Measurements from ENCODE around the gene CCDC15. TPM values are rescaled to one million over a fixed set of nuclear protein-coding genes. Genes with fewer than 3 reads are reported as not detected.

CCDC15 gene
- total and polyA plus RNA-seq, 2 experiments from 2014 or later = 2.9 to 3.3 TPM

DNA sequence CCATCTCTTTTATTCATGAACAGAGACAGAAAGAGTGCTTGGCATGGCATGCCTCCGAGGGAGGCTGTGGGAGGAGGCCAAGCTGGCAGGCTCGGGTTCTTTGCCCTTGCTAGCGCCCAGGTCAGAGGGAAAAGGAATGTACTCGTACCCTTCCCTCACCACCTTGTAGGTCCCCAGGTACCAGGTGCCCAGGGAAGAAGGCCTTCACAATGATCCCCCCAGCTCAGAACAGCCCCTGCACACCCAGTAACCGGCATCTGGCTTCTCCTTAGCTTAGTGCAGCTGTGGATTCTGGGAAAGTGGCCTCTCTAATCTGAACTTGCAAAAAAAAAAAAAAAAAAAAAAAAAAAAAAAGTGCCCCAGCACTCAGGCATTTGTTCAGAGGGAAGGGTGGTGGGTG lies 33.6 kb upstream of the CCDC15 start (continued):
- TF ChIP-seq, protein P1, sequence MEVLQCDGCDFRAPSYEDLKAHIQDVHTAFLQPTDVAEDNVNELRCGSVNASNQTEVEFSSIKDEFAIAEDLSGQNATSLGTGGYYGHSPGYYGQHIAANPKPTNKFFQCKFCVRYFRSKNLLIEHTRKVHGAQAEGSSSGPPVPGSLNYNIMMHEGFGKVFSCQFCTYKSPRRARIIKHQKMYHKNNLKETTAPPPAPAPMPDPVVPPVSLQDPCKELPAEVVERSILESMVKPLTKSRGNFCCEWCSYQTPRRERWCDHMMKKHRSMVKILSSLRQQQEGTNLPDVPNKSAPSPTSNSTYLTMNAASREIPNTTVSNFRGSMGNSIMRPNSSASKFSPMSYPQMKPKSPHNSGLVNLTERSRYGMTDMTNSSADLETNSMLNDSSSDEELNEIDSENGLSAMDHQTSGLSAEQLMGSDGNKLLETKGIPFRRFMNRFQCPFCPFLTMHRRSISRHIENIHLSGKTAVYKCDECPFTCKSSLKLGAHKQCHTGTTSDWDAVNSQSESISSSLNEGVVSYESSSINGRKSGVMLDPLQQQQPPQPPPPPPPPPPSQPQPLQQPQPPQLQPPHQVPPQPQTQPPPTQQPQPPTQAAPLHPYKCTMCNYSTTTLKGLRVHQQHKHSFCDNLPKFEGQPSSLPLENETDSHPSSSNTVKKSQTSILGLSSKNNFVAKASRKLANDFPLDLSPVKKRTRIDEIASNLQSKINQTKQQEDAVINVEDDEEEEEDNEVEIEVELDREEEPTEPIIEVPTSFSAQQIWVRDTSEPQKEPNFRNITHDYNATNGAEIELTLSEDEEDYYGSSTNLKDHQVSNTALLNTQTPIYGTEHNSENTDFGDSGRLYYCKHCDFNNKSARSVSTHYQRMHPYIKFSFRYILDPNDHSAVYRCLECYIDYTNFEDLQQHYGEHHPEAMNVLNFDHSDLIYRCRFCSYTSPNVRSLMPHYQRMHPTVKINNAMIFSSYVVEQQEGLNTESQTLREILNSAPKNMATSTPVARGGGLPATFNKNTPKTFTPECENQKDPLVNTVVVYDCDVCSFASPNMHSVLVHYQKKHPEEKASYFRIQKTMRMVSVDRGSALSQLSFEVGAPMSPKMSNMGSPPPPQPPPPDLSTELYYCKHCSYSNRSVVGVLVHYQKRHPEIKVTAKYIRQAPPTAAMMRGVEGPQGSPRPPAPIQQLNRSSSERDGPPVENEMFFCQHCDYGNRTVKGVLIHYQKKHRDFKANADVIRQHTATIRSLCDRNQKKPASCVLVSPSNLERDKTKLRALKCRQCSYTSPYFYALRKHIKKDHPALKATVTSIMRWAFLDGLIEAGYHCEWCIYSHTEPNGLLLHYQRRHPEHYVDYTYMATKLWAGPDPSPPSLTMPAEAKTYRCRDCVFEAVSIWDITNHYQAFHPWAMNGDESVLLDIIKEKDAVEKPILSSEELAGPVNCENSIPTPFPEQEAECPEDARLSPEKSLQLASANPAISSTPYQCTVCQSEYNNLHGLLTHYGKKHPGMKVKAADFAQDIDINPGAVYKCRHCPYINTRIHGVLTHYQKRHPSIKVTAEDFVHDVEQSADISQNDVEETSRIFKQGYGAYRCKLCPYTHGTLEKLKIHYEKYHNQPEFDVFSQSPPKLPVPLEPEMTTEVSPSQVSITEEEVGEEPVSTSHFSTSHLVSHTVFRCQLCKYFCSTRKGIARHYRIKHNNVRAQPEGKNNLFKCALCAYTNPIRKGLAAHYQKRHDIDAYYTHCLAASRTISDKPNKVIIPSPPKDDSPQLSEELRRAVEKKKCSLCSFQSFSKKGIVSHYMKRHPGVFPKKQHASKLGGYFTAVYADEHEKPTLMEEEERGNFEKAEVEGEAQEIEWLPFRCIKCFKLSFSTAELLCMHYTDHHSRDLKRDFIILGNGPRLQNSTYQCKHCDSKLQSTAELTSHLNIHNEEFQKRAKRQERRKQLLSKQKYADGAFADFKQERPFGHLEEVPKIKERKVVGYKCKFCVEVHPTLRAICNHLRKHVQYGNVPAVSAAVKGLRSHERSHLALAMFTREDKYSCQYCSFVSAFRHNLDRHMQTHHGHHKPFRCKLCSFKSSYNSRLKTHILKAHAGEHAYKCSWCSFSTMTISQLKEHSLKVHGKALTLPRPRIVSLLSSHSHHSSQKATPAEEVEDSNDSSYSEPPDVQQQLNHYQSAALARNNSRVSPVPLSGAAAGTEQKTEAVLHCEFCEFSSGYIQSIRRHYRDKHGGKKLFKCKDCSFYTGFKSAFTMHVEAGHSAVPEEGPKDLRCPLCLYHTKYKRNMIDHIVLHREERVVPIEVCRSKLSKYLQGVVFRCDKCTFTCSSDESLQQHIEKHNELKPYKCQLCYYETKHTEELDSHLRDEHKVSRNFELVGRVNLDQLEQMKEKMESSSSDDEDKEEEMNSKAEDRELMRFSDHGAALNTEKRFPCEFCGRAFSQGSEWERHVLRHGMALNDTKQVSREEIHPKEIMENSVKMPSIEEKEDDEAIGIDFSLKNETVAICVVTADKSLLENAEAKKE (CRISPR knock-in tag; IDR thresholded peaks at IDR 0.05) = no peak
- TF ChIP-seq POLR2AphosphoS5 (IDR thresholded peaks at IDR 0.05; ENCODE audit: low read depth) (no peak), EZH2 (IDR thresholded peaks at IDR 0.05; ENCODE audit: low read depth, unreplicated experiment) (no peak)

DNA sequence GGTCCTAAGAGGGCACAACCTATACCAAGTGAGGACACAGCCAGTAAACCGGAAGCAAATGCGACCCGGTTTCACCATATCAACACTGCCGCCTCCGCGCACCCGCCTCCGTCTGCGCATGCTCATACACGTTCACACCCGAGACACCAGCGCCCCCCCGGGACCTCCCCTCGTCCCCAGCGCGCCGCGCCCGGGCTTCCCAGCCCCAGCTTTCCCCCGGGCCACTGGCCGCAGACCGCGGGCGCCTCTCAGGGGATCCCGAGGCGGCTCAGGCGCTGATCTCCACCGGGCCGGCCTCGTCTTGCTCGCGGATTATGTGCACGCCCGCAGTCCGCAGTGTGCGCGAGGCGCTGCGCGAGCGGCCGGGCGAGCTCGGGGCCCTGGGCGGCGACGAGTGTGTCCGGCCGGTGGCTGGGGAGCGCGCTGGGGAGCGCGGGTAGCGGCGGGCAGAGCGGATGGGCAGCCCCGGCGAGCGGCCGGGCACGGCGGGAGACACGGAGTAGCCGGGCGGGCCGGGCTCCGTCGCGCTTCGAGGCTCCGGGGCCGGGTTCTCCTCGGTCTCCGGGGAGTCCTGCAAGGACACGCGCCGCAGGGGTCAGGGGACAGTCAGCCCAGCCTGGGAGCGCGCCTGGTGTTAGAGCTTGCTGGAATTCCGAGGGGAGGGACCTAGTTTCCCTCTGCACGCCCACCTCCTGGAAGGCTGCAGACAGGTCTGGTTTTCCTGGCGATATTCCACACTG lies 33.0 kb upstream of the CCDC15 start:
- peaks cover 48% of the 10 kb centered on the region for H3K27me3 Mint-ChIP-seq (ENCODE audit: insufficient read depth, low read depth, poor library complexity)
- Histone ChIP-seq H3K4me2 (peak overlapping the region; percentile 83), H3F3A (replicated peaks; ENCODE audit: low read depth) (0 out of 2 replicates have a peak, but pooled peaks cover 3% of the 10 kb centered on the region), H4K20me1 (replicated peaks; ENCODE audit: insufficient read depth) (no peaks in the 10 kb centered on the region), H3K79me2 (replicated peaks; ENCODE audit: insufficient read depth) (no peaks in the 10 kb centered on the region), H2AFZ (peak overlapping the region; percentile 91), H3K4me3 (peak overlapping the region; percentile 56), H3K4me1 (ENCODE audit: insufficient read depth) (no peaks in the 10 kb centered on the region), H3K36me3 (ENCODE audit: insufficient read depth) (no peaks in the 10 kb centered on the region), H3K27me3 (ENCODE audit: insufficient read depth) (peaks cover 69% of the 10 kb centered on the region), H3K9me2 (ENCODE audit: insufficient read depth) (peaks cover 12% of the 10 kb centered on the region; the same call in 1 of the 2 replicates), H3K27ac (ENCODE audit: low read depth) (no peak overlapping the region)
- TF ChIP-seq CREB1 (CRISPR knock-in tag; IDR thresholded peaks at IDR 0.05; ENCODE audit: low read depth) = 0 out of 2 replicates have a peak, but pooled peaks have one; percentile 21
- TF ChIP-seq, protein P2, sequence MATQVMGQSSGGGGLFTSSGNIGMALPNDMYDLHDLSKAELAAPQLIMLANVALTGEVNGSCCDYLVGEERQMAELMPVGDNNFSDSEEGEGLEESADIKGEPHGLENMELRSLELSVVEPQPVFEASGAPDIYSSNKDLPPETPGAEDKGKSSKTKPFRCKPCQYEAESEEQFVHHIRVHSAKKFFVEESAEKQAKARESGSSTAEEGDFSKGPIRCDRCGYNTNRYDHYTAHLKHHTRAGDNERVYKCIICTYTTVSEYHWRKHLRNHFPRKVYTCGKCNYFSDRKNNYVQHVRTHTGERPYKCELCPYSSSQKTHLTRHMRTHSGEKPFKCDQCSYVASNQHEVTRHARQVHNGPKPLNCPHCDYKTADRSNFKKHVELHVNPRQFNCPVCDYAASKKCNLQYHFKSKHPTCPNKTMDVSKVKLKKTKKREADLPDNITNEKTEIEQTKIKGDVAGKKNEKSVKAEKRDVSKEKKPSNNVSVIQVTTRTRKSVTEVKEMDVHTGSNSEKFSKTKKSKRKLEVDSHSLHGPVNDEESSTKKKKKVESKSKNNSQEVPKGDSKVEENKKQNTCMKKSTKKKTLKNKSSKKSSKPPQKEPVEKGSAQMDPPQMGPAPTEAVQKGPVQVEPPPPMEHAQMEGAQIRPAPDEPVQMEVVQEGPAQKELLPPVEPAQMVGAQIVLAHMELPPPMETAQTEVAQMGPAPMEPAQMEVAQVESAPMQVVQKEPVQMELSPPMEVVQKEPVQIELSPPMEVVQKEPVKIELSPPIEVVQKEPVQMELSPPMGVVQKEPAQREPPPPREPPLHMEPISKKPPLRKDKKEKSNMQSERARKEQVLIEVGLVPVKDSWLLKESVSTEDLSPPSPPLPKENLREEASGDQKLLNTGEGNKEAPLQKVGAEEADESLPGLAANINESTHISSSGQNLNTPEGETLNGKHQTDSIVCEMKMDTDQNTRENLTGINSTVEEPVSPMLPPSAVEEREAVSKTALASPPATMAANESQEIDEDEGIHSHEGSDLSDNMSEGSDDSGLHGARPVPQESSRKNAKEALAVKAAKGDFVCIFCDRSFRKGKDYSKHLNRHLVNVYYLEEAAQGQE (IDR thresholded peaks at IDR 0.05; ENCODE audit: unreplicated experiment) = no peak
- peaks cover 3% of the 10 kb centered on the region; the same call in 1 of the 3 replicates for H3K4me1 Mint-ChIP-seq
- DNase-seq (ENCODE audit: low spot score) (peak; percentile 83), ATAC-seq (peak; percentile 85)
- no peak overlapping the region for H3K27ac Mint-ChIP-seq
- H3K36me3 Mint-ChIP-seq (ENCODE audit: low read depth) = no peaks in the 10 kb centered on the region; the same call in 1 of the 3 replicates
- H3K9me3 Mint-ChIP-seq = peaks cover 19% of the 10 kb centered on the region
- H3K4me3 Mint-ChIP-seq = peak overlapping the region; percentile 67
